ENCODE results near the gene RIN2.

Gene RIN2

DNA sequence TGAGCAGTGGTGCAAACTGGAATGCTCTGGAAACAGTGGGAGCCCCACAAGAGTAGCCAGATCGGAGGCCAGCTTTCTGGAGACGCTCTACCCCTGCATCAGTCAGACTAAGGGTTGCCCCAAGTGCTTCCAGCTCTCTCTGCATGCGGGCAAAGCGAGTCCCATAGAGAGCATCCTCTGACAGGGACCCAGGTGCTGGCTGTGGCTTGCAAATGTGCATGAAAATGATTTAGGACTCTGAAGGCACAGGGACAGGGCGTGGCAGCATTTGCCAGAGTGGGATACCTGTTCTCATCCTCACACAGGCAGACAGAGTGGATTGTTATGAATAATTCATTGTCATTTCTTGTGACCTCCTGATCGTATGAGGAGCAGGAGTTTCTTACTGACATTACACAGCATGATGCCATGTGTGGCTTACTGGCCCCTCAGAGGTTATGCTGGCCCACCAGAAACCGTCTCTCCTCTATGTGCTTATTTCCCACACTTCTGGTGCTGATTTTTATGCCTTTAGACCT lies 10.3 kb downstream of the RIN2 start:
- no peak for DNase-seq

GRCh38 chr20:19769507-19769906 lies 11.4 kb downstream of the RIN2 start:
- no peak for DNase-seq

GRCh38 chr20:19770375-19770774 lies 12.3 kb downstream of the RIN2 start:
- DNase-seq = no peak

DNA sequence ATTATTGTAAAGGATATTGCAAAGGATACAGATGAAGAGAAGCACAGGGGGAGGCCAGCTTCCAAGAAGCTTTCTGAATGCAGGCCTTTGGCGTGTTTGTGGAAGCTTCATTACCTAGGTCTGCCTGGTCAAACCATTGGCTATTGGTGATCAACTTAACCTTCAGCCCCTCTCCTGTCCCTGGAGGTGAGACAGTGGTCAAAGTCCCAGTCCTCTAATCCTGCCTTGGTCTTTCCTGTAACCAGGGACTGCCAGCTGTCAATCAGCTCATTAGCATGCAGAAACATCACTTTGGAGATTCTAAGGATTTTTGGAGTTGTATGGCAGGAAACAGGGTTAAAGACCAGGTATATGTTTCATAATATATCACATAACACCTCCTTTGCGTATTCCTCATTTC lies 13.0 kb downstream of the RIN2 start:
- no peak for DNase-seq

DNA sequence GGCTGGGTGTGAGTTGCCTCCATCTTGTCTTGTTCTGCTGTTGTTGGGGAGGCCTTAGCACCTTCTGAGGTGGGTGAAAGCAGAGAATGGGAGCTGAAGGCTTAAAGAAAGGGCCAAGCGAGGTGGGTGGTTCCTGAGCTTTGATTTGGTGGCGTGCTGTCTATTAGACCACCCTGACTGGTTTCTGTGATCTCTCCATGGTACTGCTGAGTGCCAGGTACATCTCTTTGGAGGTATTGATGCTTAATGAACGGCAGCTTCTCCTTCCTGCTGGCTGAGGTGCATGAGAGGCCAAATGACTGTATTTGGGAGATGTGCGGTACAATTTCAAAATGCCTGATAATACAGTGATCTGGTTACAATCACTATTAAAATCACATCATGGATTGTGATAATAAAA lies 15.4 kb downstream of the RIN2 start:
- no peak for DNase-seq

DNA sequence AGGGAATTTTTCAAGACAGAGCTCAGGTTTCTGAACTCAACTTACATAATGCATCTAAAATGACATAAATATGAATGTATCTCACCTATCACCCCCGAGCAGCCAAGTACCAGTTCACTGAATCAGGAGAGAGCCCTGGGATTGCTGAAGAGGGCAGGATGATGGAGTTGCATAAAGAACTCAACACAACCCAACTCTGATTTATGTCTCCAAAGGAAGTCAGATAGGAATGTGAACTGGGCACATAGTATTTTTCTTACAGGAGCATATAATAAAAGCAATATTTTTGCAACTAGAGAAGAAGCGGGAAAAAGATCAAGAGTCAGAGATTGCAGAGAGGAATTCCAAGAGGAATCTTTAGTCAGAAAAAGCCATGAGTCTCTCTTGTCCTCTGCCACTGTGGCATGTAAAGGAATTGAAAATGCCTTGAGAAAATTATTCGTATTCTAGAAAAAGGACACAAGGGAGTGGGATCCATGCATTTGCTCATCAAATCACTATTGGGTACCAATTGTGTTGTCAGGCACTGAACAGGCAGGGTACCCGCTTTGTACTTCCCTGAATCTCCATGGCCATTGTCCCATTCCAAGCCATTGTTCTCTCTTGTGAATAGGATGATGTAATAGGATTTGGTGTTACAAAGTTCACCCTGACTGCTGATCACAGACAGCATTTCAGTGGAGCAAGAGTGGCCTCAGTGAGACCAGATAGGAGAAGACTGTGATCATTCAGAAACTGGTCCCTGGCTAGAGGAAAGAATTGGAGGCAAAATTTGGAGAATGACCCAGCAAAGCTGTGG lies 16.3 kb downstream of the RIN2 start:
- DNase-seq = no peak

DNA sequence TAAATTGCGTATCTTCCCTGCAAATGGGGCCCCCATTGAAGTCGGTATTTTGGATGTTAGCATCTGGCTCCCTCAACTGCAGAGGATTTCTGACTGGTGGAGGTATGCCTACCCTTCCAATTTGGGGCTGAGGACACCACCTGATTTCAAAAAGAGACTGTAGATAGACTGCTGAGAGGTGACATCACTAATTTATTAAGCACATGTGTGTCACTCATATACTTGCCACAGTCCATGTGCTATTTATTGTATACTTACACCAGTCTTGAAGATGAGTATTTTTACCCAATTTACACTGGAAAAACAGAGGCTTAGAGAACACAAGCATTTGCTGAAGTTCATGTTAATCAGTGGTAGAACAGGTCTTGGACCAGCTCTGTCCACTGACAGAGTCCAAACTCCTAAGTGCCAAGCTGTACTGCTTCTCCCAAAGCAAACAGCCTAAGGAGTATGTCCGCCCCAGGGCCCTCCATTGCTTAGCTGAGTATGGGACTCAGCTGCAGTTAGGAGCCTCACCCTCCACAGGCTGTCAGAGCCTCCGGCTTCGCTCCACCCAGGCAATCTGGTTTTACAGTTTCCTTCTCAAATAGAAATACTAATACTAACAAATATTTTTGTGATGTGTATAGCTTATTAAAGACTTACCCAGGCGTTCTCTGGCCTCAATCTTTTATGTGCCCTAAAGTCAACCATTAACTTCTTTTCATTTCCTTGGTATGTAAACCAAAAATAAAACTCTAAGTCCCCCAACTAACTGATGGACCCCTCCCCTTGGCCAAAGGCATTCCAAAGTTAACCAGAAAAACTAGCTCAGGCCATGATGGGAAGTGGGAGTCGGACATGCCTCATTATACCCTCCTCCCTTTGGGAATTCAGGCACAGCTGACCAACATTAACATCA lies 17.5 kb downstream of the RIN2 start:
- DNase-seq = no peak

GRCh38 chr20:19777315-19777714 lies 19.3 kb downstream of the RIN2 start:
- no peak for DNase-seq

DNA sequence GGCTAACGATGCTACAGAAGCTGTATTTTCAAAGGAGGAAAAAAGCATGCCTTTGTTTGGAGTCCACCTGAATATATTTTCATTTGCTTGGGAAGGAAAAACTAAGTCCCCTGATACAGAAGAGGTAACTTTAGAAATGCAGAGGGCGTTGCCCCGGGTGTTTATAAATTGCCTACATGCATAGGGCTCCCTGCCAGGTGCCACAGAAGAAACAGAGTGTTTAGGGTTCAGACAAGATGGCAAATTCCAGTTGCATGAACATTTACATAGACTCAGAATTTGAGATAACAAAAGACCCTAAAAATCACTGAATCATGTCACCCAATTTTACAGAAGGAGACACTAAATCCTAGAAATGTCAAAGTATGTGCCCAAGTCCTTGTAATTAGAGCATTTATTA lies 19.9 kb downstream of the RIN2 start:
- DNase-seq = no peak

GRCh38 chr20:19778404-19778803 lies 20.3 kb downstream of the RIN2 start:
- DNase-seq = no peak

GRCh38 chr20:19779634-19780033 lies 21.6 kb downstream of the RIN2 start:
- no peak for DNase-seq

DNA sequence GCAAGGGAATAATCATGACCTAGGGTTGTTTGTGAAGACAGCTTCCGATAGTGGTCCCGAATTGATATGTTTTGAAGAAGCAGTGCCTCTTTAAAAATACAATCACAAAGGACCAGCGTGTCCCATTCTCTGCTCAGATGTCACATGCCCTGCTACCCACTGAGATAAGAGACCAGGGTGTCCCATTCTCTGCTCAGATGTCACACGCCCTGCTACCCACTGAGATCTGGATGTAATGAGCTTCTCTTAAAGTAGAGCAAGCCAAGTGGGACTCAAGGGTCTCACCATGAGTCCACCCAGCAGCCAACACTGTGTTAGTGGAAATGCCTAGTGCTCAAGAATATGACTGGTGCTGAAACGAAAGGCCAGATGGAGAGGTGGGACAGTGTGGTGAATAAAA lies 22.2 kb downstream of the RIN2 start:
- DNase-seq = no peak

DNA sequence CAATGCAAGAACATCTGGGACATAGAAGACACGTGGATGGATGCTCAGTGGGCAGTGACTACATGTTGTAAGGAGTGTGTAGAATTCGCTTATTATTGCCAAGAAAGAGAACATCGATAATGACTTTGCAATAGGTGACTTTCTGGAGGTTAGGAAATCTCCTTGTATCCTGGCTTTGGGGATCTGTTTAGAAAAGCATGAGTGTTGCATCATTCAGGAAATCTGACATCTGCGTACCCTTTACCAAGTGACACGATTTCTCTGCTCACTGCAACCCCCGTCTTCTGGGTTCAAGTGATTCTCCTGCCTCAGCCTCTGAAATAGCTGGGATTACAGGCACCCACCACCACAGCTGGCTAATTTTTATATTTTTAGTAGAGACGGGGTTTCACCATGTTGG lies 23.2 kb downstream of the RIN2 start:
- no peak for DNase-seq

GRCh38 chr20:19782669-19783068 lies 24.6 kb downstream of the RIN2 start:
- DNase-seq = no peak

DNA sequence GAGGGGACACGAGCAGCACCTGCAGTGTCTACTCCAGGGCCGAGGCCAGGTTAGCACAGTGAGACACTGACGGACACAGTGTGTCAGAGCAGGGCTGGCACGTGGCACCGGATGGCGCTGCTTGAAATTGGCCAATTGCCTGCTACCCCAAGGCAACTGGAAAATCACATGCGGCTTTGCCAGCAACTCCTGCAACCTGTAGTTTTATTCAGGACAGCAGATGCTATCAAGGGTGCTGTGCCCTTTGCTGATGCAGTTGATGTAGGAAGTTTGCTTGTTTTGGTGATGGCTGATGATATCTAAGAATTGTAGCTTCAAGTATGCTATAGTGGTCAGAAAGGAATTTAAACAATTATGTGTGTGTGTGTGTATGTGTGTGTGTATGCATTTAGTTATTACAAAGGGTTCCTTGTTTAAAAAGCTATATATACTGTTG lies 25.9 kb downstream of the RIN2 start:
- DNase-seq = no peak

GRCh38 chr20:19784511-19785172 lies 26.6 kb downstream of the RIN2 start:
- DNase-seq = peak in 1 of 5 donors; percentile 17

DNA sequence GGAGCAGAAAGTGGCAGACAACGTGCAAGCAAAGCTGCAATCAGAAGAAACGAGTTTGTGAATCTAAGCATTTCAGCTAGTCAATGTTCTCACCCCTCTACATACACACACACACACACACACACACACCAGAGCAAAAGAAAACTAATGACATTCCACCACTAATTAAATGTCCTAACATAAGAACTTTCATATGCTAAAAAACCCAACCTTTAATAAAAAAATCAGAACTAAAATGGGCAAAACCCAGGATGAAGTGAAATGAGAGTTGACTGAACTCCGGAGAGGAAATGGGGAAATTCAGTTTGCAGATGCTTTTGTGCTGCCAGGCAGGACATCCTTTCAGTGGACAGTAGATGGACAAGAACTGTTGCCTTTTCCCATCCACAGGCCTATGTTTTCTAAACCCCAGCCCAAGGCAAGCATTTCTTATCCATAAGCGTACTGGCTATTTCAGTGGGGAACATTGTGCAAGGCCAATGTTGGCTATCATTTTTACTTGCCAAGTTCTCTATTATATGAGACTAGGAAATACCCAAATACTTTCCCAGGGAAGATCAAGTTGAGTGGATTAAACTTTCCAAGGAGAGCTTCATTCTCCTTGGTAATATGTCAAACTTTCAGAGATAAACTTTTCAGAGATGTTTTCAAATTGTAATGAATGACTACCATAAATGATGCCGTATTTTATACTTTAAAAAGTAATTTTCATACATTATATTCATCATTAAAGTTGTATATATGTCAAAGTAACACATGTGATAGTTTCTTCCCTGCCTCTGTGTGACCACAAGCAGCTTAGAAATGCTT lies 27.3 kb downstream of the RIN2 start:
- DNase-seq = no peak

GRCh38 chr20:19785983-19786285 lies 27.9 kb downstream of the RIN2 start:
- DNase-seq = no peak

DNA sequence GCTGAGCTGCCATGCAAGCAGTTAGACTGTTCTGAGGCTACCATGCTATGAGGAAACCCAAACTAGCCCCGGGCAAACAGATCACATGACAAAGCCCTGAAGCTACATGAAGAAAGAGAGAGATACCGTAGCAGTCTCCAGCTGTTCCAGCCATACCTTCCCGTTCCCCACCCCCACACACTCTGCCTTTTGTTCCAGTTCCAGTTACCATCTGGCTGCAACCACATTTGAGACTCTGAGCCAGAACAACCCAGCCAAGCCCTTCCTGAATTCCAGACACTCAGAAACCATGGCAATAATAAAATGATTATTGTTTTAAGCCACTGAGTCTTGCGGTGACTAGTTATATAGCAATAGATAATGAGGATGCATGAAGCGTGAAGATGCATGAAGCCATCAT lies 28.3 kb downstream of the RIN2 start:
- no peak for DNase-seq

GRCh38 chr20:19787366-19787765 lies 29.3 kb downstream of the RIN2 start:
- DNase-seq = no peak

- DNase-seq = no peak
These were observed 31.0 kb downstream of the RIN2 start for GRCh38 chr20:19789009-19789408.

GRCh38 chr20:19789446-19789845 lies 31.4 kb downstream of the RIN2 start:
- DNase-seq = no peak

GRCh38 chr20:19791887-19792286 lies 33.8 kb downstream of the RIN2 start:
- DNase-seq = no peak

All from T-helper 1 cell (primary cell).